Body of pancreas (tissue), 4 donors: Measurements from ENCODE around the gene RNU7-1. TPM values are rescaled to one million over a fixed set of nuclear protein-coding genes. Genes with fewer than 3 reads are reported as not detected.

Experiments used
- ATAC-seq: fragments of 150-250 bp; one replicate; pipeline ENCODE4 v1.9.1; 2016
- DNase-seq, 4 donors: peaks; one replicate each; pipeline ENCODE4 v3.0.0-alpha.2; 2019
- H3K27ac ChIP-seq, 4 donors: fragments of 200-600 bp; sonication (generic); 1 replicate in 3 of 4; 2 replicates in 1 of 4; pipeline versions ENCODE4 v1.5.1 to v1.6.1; 2016 to 2019; ENCODE audit warnings: mild to moderate bottlenecking in 1 of 4, mixed read lengths in 1 of 4, moderate library complexity in 1 of 4
- H3K27me3 ChIP-seq, 2 donors: fragments of 200-600 bp; sonication (generic); one replicate each; pipeline ENCODE4 v1.6.0; 2016; ENCODE audit warnings: mild to moderate bottlenecking in 1 of 2
- H3K36me3 ChIP-seq, 2 donors: fragments of 200-600 bp; sonication (generic); replicated peaks in 1 of 2; 2 replicates each; pipeline ENCODE4 v1.5.1; 2016; ENCODE audit warnings: low read depth in 2 of 2; ENCODE audit not compliant: insufficient read depth in 1 of 2
- H3K4me1 ChIP-seq: fragments of 200-600 bp; sonication (generic); one replicate; pipeline ENCODE4 v1.6.0; 2016
- H3K4me3 ChIP-seq, 2 donors: fragments of 200-600 bp; sonication (generic); 1 replicate in 1 of 2; 2 replicates in 1 of 2; pipeline ENCODE4 v1.5.1; 2016 to 2019
- H3K9me3 ChIP-seq, 3 donors: fragments of 200-600 bp; sonication (generic); 1 replicate in 2 of 3; 2 replicates in 1 of 3; pipeline ENCODE4 v1.5.1; 2016
- POLR2A ChIP-seq, 3 donors: fragments of 450-650 bp; IDR thresholded peaks; one replicate each; pipeline ENCODE4 v1.6.1; 2016; ENCODE audit warnings: antibody characterized with exemption in 3 of 3, mild to moderate bottlenecking in 2 of 3
- WGBS, 2 donors: methylation state at CpG; one replicate each; pipeline ENCODE4 v1.1.5; 2017; 5-methylcytosine and 5-hydroxymethylcytosine counted together
- intact Hi-C: fragments of 100-400 bp; cut with DNase I; formaldehyde crosslinking; loops from one replicate; pipeline ENCODE4 v1.15.1; 2023
- total RNA-seq, 2 donors: library from RNA; depleted of rRNA; stranded (reverse); fragments of >200 nt; gene quantifications; one replicate each; pipeline ENCODE4 v1.1.0, GENCODE V29; 2016
- TF ChIP-seq, protein P1 (sequence below), 7 experiments: fragments of 450-650 bp in 4 of 7; fragments of 200-600 bp in 3 of 7; sonication (generic) in 3 of 7; IDR thresholded peaks; one replicate each; pipeline ENCODE4 v1.5.1; 2016 to 2019; ENCODE audit warnings: antibody characterized with exemption in 7 of 7

The RNU7-1 gene
- total RNA-seq, 2 donors from 2014 or later: not detected

DNA sequence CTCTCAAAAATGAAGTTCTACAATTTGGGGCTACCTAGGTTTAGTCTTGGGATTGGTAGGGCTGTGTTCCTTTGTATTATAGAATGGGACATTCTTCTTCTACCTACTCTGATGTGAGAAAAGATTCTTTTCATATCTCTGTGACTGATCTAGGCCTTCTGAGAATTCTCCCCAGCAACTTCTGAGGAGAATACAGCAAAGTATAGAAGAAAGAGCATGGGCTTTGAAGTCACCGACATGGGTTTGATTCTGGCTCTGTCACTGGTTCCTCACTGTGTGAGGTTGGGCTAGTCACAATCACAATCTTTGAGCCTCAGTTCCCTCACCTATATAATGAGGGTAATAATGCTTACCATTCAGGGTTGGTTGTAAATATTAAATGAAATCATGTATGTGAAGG, 10.8 kb upstream of the RNU7-1 start:
- peaks cover 40% of the 10 kb centered on the region for H3K4me1 ChIP-seq
- no peaks in the 10 kb centered on the region for H3K9me3 ChIP-seq
- intact Hi-C loops: no loop called here
- H3K4me3 ChIP-seq: no peak overlapping the region
- no peaks in the 10 kb centered on the region for H3K27me3 ChIP-seq
- WGBS, 2 donors: 48 to 78% methylated on average over 1 of the region's 1 CpG
- H3K27ac ChIP-seq: no peak overlapping the region
- no peak for DNase-seq
- TF ChIP-seq, protein P1, sequence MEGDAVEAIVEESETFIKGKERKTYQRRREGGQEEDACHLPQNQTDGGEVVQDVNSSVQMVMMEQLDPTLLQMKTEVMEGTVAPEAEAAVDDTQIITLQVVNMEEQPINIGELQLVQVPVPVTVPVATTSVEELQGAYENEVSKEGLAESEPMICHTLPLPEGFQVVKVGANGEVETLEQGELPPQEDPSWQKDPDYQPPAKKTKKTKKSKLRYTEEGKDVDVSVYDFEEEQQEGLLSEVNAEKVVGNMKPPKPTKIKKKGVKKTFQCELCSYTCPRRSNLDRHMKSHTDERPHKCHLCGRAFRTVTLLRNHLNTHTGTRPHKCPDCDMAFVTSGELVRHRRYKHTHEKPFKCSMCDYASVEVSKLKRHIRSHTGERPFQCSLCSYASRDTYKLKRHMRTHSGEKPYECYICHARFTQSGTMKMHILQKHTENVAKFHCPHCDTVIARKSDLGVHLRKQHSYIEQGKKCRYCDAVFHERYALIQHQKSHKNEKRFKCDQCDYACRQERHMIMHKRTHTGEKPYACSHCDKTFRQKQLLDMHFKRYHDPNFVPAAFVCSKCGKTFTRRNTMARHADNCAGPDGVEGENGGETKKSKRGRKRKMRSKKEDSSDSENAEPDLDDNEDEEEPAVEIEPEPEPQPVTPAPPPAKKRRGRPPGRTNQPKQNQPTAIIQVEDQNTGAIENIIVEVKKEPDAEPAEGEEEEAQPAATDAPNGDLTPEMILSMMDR (IDR thresholded peaks at IDR 0.05): no peak
- no peak for TF ChIP-seq POLR2A (IDR thresholded peaks at IDR 0.05)
- ATAC-seq: no peak
- H3K36me3 ChIP-seq: no peaks in the 10 kb centered on the region

DNA sequence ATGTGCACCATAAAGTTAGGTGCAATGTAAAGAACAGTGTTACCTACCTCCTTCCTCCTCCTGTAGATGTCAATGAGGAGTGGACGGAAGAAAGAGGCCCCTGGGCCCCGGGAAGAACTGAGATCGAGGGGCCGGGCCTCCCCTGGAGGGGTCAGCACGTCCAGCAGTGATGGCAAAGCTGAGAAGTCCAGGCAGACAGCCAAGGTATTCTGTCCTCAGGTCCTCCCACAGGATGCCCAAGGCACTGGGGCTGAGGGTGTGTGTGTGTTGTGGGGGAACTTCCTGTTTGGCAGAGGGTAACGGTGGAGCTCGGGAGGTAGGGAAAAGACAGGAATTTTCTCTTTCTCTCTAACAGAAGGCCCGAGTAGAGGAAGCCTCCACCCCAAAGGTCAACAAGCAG, 9.5 kb upstream of the RNU7-1 start:
- ATAC-seq: no peak
- H3K4me1 ChIP-seq: peaks cover 50% of the 10 kb centered on the region
- intact Hi-C loops: no loop called here
- H3K27me3 ChIP-seq: no peaks in the 10 kb centered on the region
- H3K27ac ChIP-seq: peak overlapping the region in 3 of 4 donors; percentile 2 to 46 (median 29)
- no peak for DNase-seq
- H3K9me3 ChIP-seq: no peaks in the 10 kb centered on the region
- WGBS, 2 donors: 50 to 61% methylated on average over 8 of the region's 8 CpGs
- H3K36me3 ChIP-seq: no peaks in the 10 kb centered on the region
- no peak overlapping the region for H3K4me3 ChIP-seq
- TF ChIP-seq, protein P1 (IDR thresholded peaks at IDR 0.05): no peak
- no peak for TF ChIP-seq POLR2A (IDR thresholded peaks at IDR 0.05)

DNA sequence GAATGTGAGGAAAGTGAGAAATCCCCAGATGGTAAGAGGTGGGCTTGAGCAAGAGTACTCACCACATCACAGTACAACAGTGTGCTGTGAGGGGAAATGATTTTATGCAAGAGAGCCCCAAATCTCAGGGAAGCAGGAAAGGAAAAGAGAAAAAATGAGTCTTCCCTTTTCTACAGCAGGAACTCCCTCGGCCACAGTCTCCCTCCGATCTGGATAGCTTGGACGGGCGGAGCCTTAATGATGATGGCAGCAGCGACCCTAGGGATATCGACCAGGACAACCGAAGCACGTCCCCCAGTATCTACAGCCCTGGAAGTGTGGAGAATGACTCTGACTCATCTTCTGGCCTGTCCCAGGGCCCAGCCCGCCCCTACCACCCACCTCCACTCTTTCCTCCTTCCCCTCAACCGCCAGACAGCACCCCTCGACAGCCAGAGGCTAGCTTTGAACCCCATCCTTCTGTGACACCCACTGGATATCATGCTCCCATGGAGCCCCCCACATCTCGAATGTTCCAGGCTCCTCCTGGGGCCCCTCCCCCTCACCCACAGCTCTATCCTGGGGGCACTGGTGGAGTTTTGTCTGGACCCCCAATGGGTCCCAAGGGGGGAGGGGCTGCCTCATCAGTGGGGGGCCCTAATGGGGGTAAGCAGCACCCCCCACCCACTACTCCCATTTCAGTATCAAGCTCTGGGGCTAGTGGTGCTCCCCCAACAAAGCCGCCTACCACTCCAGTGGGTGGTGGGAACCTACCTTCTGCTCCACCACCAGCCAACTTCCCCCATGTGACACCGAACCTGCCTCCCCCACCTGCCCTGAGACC, 8.0 kb upstream of the RNU7-1 start:
- Histone ChIP-seq H3K27me3 (no peaks in the 10 kb centered on the region), H3K9me3 (no peaks in the 10 kb centered on the region), H3K4me3 (no peak overlapping the region), H3K4me1 (peaks cover 37% of the 10 kb centered on the region), H3K27ac (peak overlapping the region in 1 of 4 donors; percentile 83), H3K36me3 (no peaks in the 10 kb centered on the region)
- no peak for DNase-seq
- intact Hi-C loops: no loop called here
- WGBS, 2 donors: 78 to 88% methylated on average over 13 of the region's 14 CpGs
- no peak for ATAC-seq
- TF ChIP-seq POLR2A (IDR thresholded peaks at IDR 0.05): no peak
- TF ChIP-seq, protein P1 (IDR thresholded peaks at IDR 0.05): no peak

DNA sequence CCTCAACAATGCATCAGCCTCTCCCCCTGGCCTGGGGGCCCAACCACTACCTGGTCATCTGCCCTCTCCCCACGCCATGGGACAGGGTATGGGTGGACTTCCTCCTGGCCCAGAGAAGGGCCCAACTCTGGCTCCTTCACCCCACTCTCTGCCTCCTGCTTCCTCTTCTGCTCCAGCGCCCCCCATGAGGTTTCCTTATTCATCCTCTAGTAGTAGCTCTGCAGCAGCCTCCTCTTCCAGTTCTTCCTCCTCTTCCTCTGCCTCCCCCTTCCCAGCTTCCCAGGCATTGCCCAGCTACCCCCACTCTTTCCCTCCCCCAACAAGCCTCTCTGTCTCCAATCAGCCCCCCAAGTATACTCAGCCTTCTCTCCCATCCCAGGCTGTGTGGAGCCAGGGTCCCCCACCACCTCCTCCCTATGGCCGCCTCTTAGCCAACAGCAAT, 7.4 kb upstream of the RNU7-1 start:
- no peak for ATAC-seq
- 92 to 93% methylated on average over 3 of the region's 3 CpGs for WGBS, 2 donors
- TF ChIP-seq, protein P1 (IDR thresholded peaks at IDR 0.05): no peak
- TF ChIP-seq POLR2A (IDR thresholded peaks at IDR 0.05): no peak
- no peak for DNase-seq
- H3K27ac ChIP-seq: peak overlapping the region in 3 of 4 donors; percentile 83 to 96 (median 87)
- intact Hi-C loops: no loop called here
- no peaks in the 10 kb centered on the region for H3K27me3 ChIP-seq
- H3K36me3 ChIP-seq: no peaks in the 10 kb centered on the region
- H3K4me3 ChIP-seq: no peak overlapping the region
- peaks cover 37% of the 10 kb centered on the region for H3K4me1 ChIP-seq
- H3K9me3 ChIP-seq: no peaks in the 10 kb centered on the region
